Cardiac muscle cell (in vitro differentiated cells and primary cell): ENCODE measurements around the gene REV1. TPM values are rescaled to one million over a fixed set of nuclear protein-coding genes. Genes with fewer than 3 reads are reported as not detected.
A peak's percentile ranks its signal among the peaks of the same experiment; 100 is the strongest.

Experiments used
- DNase-seq, 2 donors: peaks; one replicate each; pipeline versions ENCODE4 v3.0.0 to v3.0.0-alpha.2; 2010 to 2017; ENCODE audit warnings: low read depth in 1 of 2, low spot score in 1 of 2
- H3K27ac ChIP-seq: fragments of 200-600 bp; sonication (generic); 2 replicates; pipeline ENCODE4 v1.5.1; 2016
- H3K27me3 ChIP-seq: fragments of 200-600 bp; sonication (generic); 2 replicates; pipeline ENCODE4 v1.6.0; 2016; ENCODE audit warnings: control low read depth
- H3K36me3 ChIP-seq: fragments of 200-600 bp; sonication (generic); 2 replicates; pipeline ENCODE4 v1.5.1; 2016; ENCODE audit warnings: control low read depth
- H3K4me1 ChIP-seq: fragments of 200-600 bp; sonication (generic); 2 replicates; pipeline ENCODE4 v1.8.1; 2017; ENCODE audit warnings: low read depth, mild to moderate bottlenecking, mixed run types
- H3K4me3 ChIP-seq: fragments of 200-600 bp; sonication (generic); 2 replicates; pipeline ENCODE4 v1.5.1; 2016; ENCODE audit warnings: mild to moderate bottlenecking
- H3K9me3 ChIP-seq: fragments of 200-600 bp; sonication (generic); 2 replicates; pipeline ENCODE4 v1.5.1; 2017; ENCODE audit warnings: low read depth, mild to moderate bottlenecking, control low read depth
- CTCF ChIP-seq: IDR thresholded peaks from 2 replicates; pipeline ENCODE4 v1.5.1; 2012; ENCODE audit warnings: low read depth, mild to moderate bottlenecking, low read length
- polyA plus RNA-seq: library from polyadenylated mRNA; unstranded; fragments of >200 nt; fragmentation: Nextera tagmentation; extraction: Ambion mirVana; gene quantifications from 2 replicates; pipeline ENCODE4 v1.2.1, GENCODE V29; 2016
- total RNA-seq: library from RNA; depleted of rRNA; stranded (reverse); fragments of >200 nt; gene quantifications from 2 replicates; pipeline ENCODE4 v1.2.3, GENCODE V29; 2016

The REV1 gene
- total and polyA plus RNA-seq, 2 experiments from 2014 or later = 26.9 to 33.9 TPM

- no peak overlapping the region for H3K4me3 ChIP-seq
- H3K27ac ChIP-seq = peak overlapping the region; percentile 63
- H3K4me1 ChIP-seq = peaks cover 35% of the 10 kb centered on the region
- DNase-seq = no peak
- H3K27me3 ChIP-seq = no peaks in the 10 kb centered on the region
- no peak for TF ChIP-seq CTCF
- H3K9me3 ChIP-seq = no peaks in the 10 kb centered on the region
- H3K36me3 ChIP-seq = peaks cover 70% of the 10 kb centered on the region
Measured at GRCh38 chr2:99403084-99403483, 86.7 kb downstream of the REV1 start.

- no peaks in the 10 kb centered on the region for H3K27me3 ChIP-seq
- no peak for TF ChIP-seq CTCF
- H3K36me3 ChIP-seq = peaks cover 70% of the 10 kb centered on the region
- DNase-seq = no peak
- no peak overlapping the region for H3K27ac ChIP-seq
- no peak overlapping the region for H3K4me3 ChIP-seq
- no peaks in the 10 kb centered on the region for H3K9me3 ChIP-seq
- H3K4me1 ChIP-seq = peaks cover 35% of the 10 kb centered on the region
Measured at GRCh38 chr2:99401841-99402240, 88.0 kb downstream of the REV1 start.

DNA sequence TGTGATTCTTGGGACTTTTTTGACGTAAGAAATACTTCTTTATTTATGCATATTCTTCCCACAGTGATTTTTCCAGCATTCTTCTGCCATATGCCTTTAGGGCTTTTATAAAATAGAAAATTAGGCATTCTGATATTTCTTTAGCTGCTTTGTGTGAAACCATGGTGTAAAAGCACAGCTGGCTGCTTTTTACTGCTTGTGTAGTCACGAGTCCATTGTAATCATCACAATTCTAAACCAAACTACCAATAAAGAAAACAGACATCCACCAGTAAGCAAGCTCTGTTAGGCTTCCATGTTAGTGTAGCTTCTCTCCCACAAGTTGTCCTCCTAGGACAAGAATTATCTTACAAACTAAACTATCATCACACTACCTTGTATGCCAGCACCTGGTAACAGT lies 90.0 kb downstream of the REV1 start:
- H3K4me1 ChIP-seq = peaks cover 29% of the 10 kb centered on the region
- H3K27ac ChIP-seq = peak overlapping the region; percentile 69
- DNase-seq = no peak
- H3K9me3 ChIP-seq = no peaks in the 10 kb centered on the region
- no peaks in the 10 kb centered on the region for H3K27me3 ChIP-seq
- no peak for TF ChIP-seq CTCF
- H3K36me3 ChIP-seq = peaks cover 57% of the 10 kb centered on the region
- no peak overlapping the region for H3K4me3 ChIP-seq

- H3K36me3 ChIP-seq = peaks cover 64% of the 10 kb centered on the region
- no peak overlapping the region for H3K4me3 ChIP-seq
- H3K9me3 ChIP-seq = no peaks in the 10 kb centered on the region
- peaks cover 21% of the 10 kb centered on the region for H3K4me1 ChIP-seq
- DNase-seq = no peak
- no peaks in the 10 kb centered on the region for H3K27me3 ChIP-seq
- TF ChIP-seq CTCF = no peak
- peak overlapping the region; percentile 69 for H3K27ac ChIP-seq
Measured at GRCh38 chr2:99399063-99399462, 90.8 kb downstream of the REV1 start.

GRCh38 chr2:99398303-99398702 lies 91.5 kb downstream of the REV1 start:
- Histone ChIP-seq H3K4me1 (peaks cover 14% of the 10 kb centered on the region), H3K27ac (peak overlapping the region; percentile 69), H3K36me3 (peaks cover 64% of the 10 kb centered on the region), H3K4me3 (no peak overlapping the region), H3K27me3 (no peaks in the 10 kb centered on the region), H3K9me3 (no peaks in the 10 kb centered on the region)
- no peak for TF ChIP-seq CTCF
- DNase-seq = no peak
